Neural progenitor cell (in vitro differentiated cells): ENCODE results near the gene SLAMF8.

ENCODE experiments used
- CTCF ChIP-seq: fragments of 200-600 bp; sonication (generic); IDR thresholded peaks from 2 replicates; pipeline ENCODE4 v1.5.1; 2017; ENCODE audit warnings: antibody characterized with exemption, mild to moderate bottlenecking
- EZH2phosphoT487 ChIP-seq: fragments of 200-600 bp; sonication (generic); IDR thresholded peaks from 2 replicates; pipeline ENCODE4 v1.6.1; 2017; ENCODE audit warnings: antibody characterized with exemption

GRCh38 chr1:159786465-159786864 is 40.2 kb upstream of the SLAMF8 start:
- TF ChIP-seq CTCF (no peak), EZH2phosphoT487 (no peak)
